Measurements from ENCODE around the gene CABP1.

GRCh38 chr12:120687578-120688289 lies 47.3 kb downstream of the CABP1 start:
- TF ChIP-seq POLR2AphosphoS5 (IDR thresholded peaks at IDR 0.05; ENCODE audit: low read depth, low read length) = no peak
- no peak for TF ChIP-seq TAF1 (IDR thresholded peaks at IDR 0.05; ENCODE audit: borderline replicate concordance, insufficient read depth, low read length)
- no peak for TF ChIP-seq REST (IDR thresholded peaks at IDR 0.05; ENCODE audit: insufficient read depth in 1 of 2, low read depth in 2 of 2, low read length in 2 of 2)
- TF ChIP-seq SIN3A (IDR thresholded peaks at IDR 0.05; ENCODE audit: borderline replicate concordance, insufficient read depth, low read length) = no peak

All from PFSK-1 (cell line).